IMR-90 (cell line): ENCODE measurements around the gene IL31RA. TPM values are rescaled to one million over a fixed set of nuclear protein-coding genes. Genes with fewer than 3 reads are reported as not detected.
"Not testable (repeated sequence)": the region's sequence is repeated elsewhere in the genome, so short reads cannot be mapped to it uniquely, and the experiment has no call there.

Source experiments
- ATAC-seq: fragments of 200-7000 bp; cut with Tn5 transposase; 2 replicates; pipeline ENCODE4 v1.9.1; 2020; ENCODE audit warnings: low read depth, mild to moderate bottlenecking, moderate library complexity
- BruUV-seq: library from RNA; stranded (reverse); fragments of 400-500 nt; replicated peaks from 2 replicates; lab custom pipeline; 2021; lab: Mats Ljungman, UMichigan
- CTCF ChIA-PET: fragments of 300-600 bp; formaldehyde crosslinking; extraction: SDS; loops from one replicate; lab custom pipeline; 2021; ENCODE audit warnings: antibody characterized with exemption; lab: Yijun Ruan, JAX
- POLR2A ChIA-PET: fragments of 300-600 bp; sonication (Branson Sonifier 250); formaldehyde crosslinking; loops from one replicate; lab custom pipeline; 2022; ENCODE audit warnings: antibody characterized with exemption; ENCODE audit not compliant: unreplicated experiment; lab: Charles Lee
- DNase-seq: peaks from one replicate; pipeline ENCODE4 v3.0.0; 2013
- H2AFZ ChIP-seq: replicated peaks from 2 replicates; pipeline ENCODE3; 2013; ENCODE audit warnings: low read length, mild to moderate bottlenecking; ENCODE audit not compliant: poor library complexity
- H2AK5ac ChIP-seq: 2 replicates; pipeline ENCODE4 v1.6.1; 2013; ENCODE audit warnings: low read depth, low read length, inconsistent platforms
- H2AK9ac ChIP-seq: replicated peaks from 2 replicates; pipeline ENCODE3; 2013; ENCODE audit warnings: mild to moderate bottlenecking, low read depth, low read length, moderate library complexity; ENCODE audit not compliant: poor library complexity
- H2BK120ac ChIP-seq: 2 replicates; pipeline ENCODE4 v1.6.1; 2013; ENCODE audit warnings: low read depth, low read length, inconsistent platforms
- H2BK15ac ChIP-seq: 3 replicates; pipeline ENCODE4 v1.6.1; 2013; ENCODE audit warnings: low read depth, low read length, inconsistent platforms
- H2BK20ac ChIP-seq: 2 replicates; pipeline ENCODE4 v1.6.1; 2013; ENCODE audit warnings: low read depth, mild to moderate bottlenecking, inconsistent platforms, low read length, moderate library complexity
- H2BK5ac ChIP-seq: 2 replicates; pipeline ENCODE4 v1.6.1; 2013; ENCODE audit warnings: mild to moderate bottlenecking, low read depth, low read length, inconsistent platforms; ENCODE audit not compliant: poor library complexity, severe bottlenecking
- H3K14ac ChIP-seq: replicated peaks from 2 replicates; pipeline ENCODE4 v1.6.1; 2013; ENCODE audit warnings: low read depth, low read length, inconsistent platforms
- H3K18ac ChIP-seq: 2 replicates; pipeline ENCODE4 v1.6.1; 2013; ENCODE audit warnings: low read depth, low read length, control low read depth
- H3K23ac ChIP-seq: 2 replicates; pipeline ENCODE4 v1.6.1; 2013; ENCODE audit warnings: low read depth, low read length, inconsistent platforms
- H3K27ac ChIP-seq: 2 replicates; pipeline ENCODE4 v1.5.1; 2013; ENCODE audit warnings: mild to moderate bottlenecking, control low read depth, low read length; ENCODE audit not compliant: insufficient read depth
- H3K27me3 ChIP-seq: 2 replicates; pipeline ENCODE4 v1.6.1; 2013; ENCODE audit warnings: low read length; ENCODE audit not compliant: control insufficient read depth, insufficient read depth
- H3K36me3 ChIP-seq: 2 replicates; pipeline ENCODE4 v1.6.1; 2013; ENCODE audit warnings: low read length, mixed read lengths; ENCODE audit not compliant: control insufficient read depth, insufficient read depth
- H3K4ac ChIP-seq: 2 replicates; pipeline ENCODE4 v1.6.1; 2013; ENCODE audit warnings: low read depth, low read length, inconsistent platforms
- H3K4me1 ChIP-seq: 2 replicates; pipeline ENCODE4 v1.6.1; 2013; ENCODE audit warnings: low read length, mixed read lengths; ENCODE audit not compliant: control insufficient read depth, insufficient read depth
- H3K4me2 ChIP-seq: 2 replicates; pipeline ENCODE4 v1.6.1; 2013; ENCODE audit warnings: low read depth, mild to moderate bottlenecking, control low read depth, low read length, moderate library complexity
- H3K4me3 ChIP-seq: 2 replicates; pipeline ENCODE4 v1.5.1; 2013; ENCODE audit warnings: low read depth, mild to moderate bottlenecking, control low read depth, low read length, moderate library complexity; ENCODE audit not compliant: insufficient read depth
- H3K56ac ChIP-seq: 2 replicates; pipeline ENCODE4 v1.6.1; 2013; ENCODE audit warnings: low read length, inconsistent platforms; ENCODE audit not compliant: insufficient read depth; ENCODE audit errors: extremely low read depth
- H3K79me1 ChIP-seq, 2 experiments: 2 replicates each; pipeline ENCODE4 v1.6.1; 2013; ENCODE audit warnings: low read length in 2 of 2, inconsistent platforms in 1 of 2, low read depth in 1 of 2
- H3K9ac ChIP-seq: 2 replicates; pipeline ENCODE4 v1.6.1; 2013; ENCODE audit warnings: low read depth, low read length, control low read depth
- H3K9me1 ChIP-seq: 2 replicates; pipeline ENCODE4 v1.6.1; 2013; ENCODE audit warnings: low read length, inconsistent platforms; ENCODE audit not compliant: insufficient read depth
- H3K9me3 ChIP-seq: 2 replicates; pipeline ENCODE4 v1.6.1; 2013; ENCODE audit warnings: low read length; ENCODE audit not compliant: control insufficient read depth, insufficient read depth
- H4K20me1 ChIP-seq: 2 replicates; pipeline ENCODE4 v1.6.1; 2013; ENCODE audit warnings: low read length, inconsistent platforms; ENCODE audit not compliant: insufficient read depth
- H4K5ac ChIP-seq: 2 replicates; pipeline ENCODE4 v1.6.1; 2013; ENCODE audit warnings: mild to moderate bottlenecking, low read depth, low read length, control low read depth
- H4K8ac ChIP-seq, 2 experiments: 2 replicates each; pipeline ENCODE4 v1.6.1; 2013; ENCODE audit warnings: low read depth in 2 of 2, low read length in 2 of 2, control low read depth in 1 of 2, inconsistent platforms in 1 of 2
- H4K91ac ChIP-seq: 2 replicates; pipeline ENCODE4 v1.6.1; 2013; ENCODE audit warnings: low read depth, low read length, inconsistent platforms; ENCODE audit not compliant: insufficient read depth
- WGBS, 2 experiments: methylation state at CpG; one replicate each; pipeline versions ENCODE4 v1.1.5 to v1.1.7; 2013; ENCODE audit warnings: missing lambda C conversion rate in 2 of 2; ENCODE audit not compliant: insufficient read length in 1 of 2; ENCODE audit errors: extremely low coverage in 2 of 2; 5-methylcytosine and 5-hydroxymethylcytosine counted together
- dilution Hi-C: fragments of 300-500 bp; cut with HindIII; formaldehyde crosslinking; loops from one replicate; pipeline ENCODE4 v1.14.3; 2018; ENCODE audit warnings: low sequenced_read_pairs; ENCODE audit not compliant: unreplicated experiment
- in situ Hi-C: fragments of 300-500 bp; cut with MboI; formaldehyde crosslinking; loops from 3 replicates; pipeline ENCODE4 v1.14.3; 2019; ENCODE audit warnings: low sequenced_read_pairs, inconsistent platforms, mixed read lengths
- intact Hi-C: fragments of 100-400 bp; cut with micrococcal nuclease; formaldehyde crosslinking; loops from 2 replicates; pipeline ENCODE4 v1.10.0; 2022
- polyA plus RNA-seq, 3 experiments: library from polyadenylated mRNA; depleted of rRNA; stranded (reverse); fragments of >200 nt; gene quantifications; 2 replicates each; pipeline ENCODE4 v1.2.3, GENCODE V29; 2012; ENCODE audit warnings: low replicate concordance in 1 of 3
- total RNA-seq: library from RNA; depleted of rRNA; stranded (reverse); fragments of >200 nt; gene quantifications from 2 replicates; pipeline ENCODE4 v1.2.3, GENCODE V29; 2012

The IL31RA gene
- total and polyA plus RNA-seq, 2 of the 4 experiments (the other 2 are of a cell fraction) = 0.39 to 0.90 TPM

GRCh38 chr5:55937598-55937997, 86.4 kb downstream of the IL31RA start:
- intact Hi-C loops = loop anchor here (5.0 to 10.0 kb wide), 2 partner anchors 765 to 897 kb away; partner anchors contain the start of gene CDC20B
- H3K9me1 ChIP-seq, H2AK9ac ChIP-seq, H2BK20ac ChIP-seq, ATAC-seq, H3K18ac ChIP-seq, H4K20me1 ChIP-seq, H2AFZ ChIP-seq, H3K4me2 ChIP-seq, H3K23ac ChIP-seq, H2BK5ac ChIP-seq, H4K91ac ChIP-seq, DNase-seq, H3K79me1 ChIP-seq, dilution Hi-C loops, H3K14ac ChIP-seq, H2AK5ac ChIP-seq, H3K9ac ChIP-seq, H3K4me3 ChIP-seq, H3K56ac ChIP-seq, in situ Hi-C loops, H3K9me3 ChIP-seq, H3K4me1 ChIP-seq, H2BK15ac ChIP-seq, H4K8ac ChIP-seq, BruUV-seq, H4K5ac ChIP-seq, H3K27ac ChIP-seq, H2BK120ac ChIP-seq, POLR2A ChIA-PET, H3K27me3 ChIP-seq, H3K4ac ChIP-seq: not testable (repeated sequence)
- CTCF ChIA-PET = interaction anchor here (0.6 to 2.1 kb wide), 4 partner anchors 264 to 1753 kb away, joined by 3 to 6 read pairs (median 4); no protein-coding TSS in a partner anchor
- H3K36me3 ChIP-seq = peaks cover 19% of the 10 kb centered on the region

GRCh38 chr5:55941154-55941553, 90.0 kb downstream of the IL31RA start:
- H3K9me1 ChIP-seq, H2BK5ac ChIP-seq, intact Hi-C loops, H2AK5ac ChIP-seq, H4K8ac ChIP-seq, H3K9ac ChIP-seq, dilution Hi-C loops, H4K20me1 ChIP-seq, H2BK15ac ChIP-seq, H3K4ac ChIP-seq, H4K91ac ChIP-seq, H2AK9ac ChIP-seq, ATAC-seq, DNase-seq, H2AFZ ChIP-seq, H4K5ac ChIP-seq, H3K27ac ChIP-seq, H3K4me1 ChIP-seq, H2BK20ac ChIP-seq, H2BK120ac ChIP-seq, CTCF ChIA-PET, H3K14ac ChIP-seq, H3K23ac ChIP-seq, POLR2A ChIA-PET, H3K4me2 ChIP-seq, H3K79me1 ChIP-seq, H3K4me3 ChIP-seq, H3K9me3 ChIP-seq, BruUV-seq, in situ Hi-C loops, H3K27me3 ChIP-seq, H3K56ac ChIP-seq, H3K18ac ChIP-seq: not testable (repeated sequence)
- 100% methylated on average over 2 of the region's 4 CpGs; no CpG with 5 or more reads in 1 of the 2 experiments for WGBS, 2 experiments
- peaks cover 21% of the 10 kb centered on the region for H3K36me3 ChIP-seq
